Activated effector memory CD4-positive, alpha-beta T cell treated with Interleukin-2 at 50 U/mL for 16 hours (primary cell): ENCODE results near the gene MSANTD3.

ENCODE experiments used
- DNase-seq: peaks from one replicate; pipeline ENCODE4 v3.0.0-alpha.2; 2020

Gene MSANTD3

GRCh38 chr9:100466829-100467221 is 39.9 kb downstream of the MSANTD3 start:
- DNase-seq: no peak

- DNase-seq: no peak
Observed at GRCh38 chr9:100468041-100468440, 41.1 kb downstream of the MSANTD3 start.

- DNase-seq: no peak
Observed at GRCh38 chr9:100472268-100472667, 45.3 kb downstream of the MSANTD3 start.

- no peak for DNase-seq
Observed at GRCh38 chr9:100472788-100473275, 45.9 kb downstream of the MSANTD3 start, which contains the start of gene TMEFF1. Gene TMEFF1 (plus strand): TSS chr9:100473149. CDS start chr9:100473545, 396 bp downstream.

- DNase-seq: no peak
Observed at GRCh38 chr9:100473276-100474081, 46.5 kb downstream of the MSANTD3 start.

- no peak for DNase-seq
Observed at GRCh38 chr9:100474082-100474923, 47.4 kb downstream of the MSANTD3 start.

GRCh38 chr9:100474924-100475276 is 48.0 kb downstream of the MSANTD3 start:
- no peak for DNase-seq

- no peak for DNase-seq
Observed at GRCh38 chr9:100477241-100477640, 50.3 kb downstream of the MSANTD3 start.

- DNase-seq: no peak
Observed at GRCh38 chr9:100478192-100478591, 51.2 kb downstream of the MSANTD3 start.

GRCh38 chr9:100479820-100480219 is 52.9 kb downstream of the MSANTD3 start:
- DNase-seq: no peak

GRCh38 chr9:100485196-100485595 is 58.3 kb downstream of the MSANTD3 start:
- DNase-seq: no peak

GRCh38 chr9:100486479-100487176 is 59.7 kb downstream of the MSANTD3 start:
- no peak for DNase-seq

GRCh38 chr9:100488177-100488576 is 61.2 kb downstream of the MSANTD3 start:
- no peak for DNase-seq

- DNase-seq: no peak
Observed at GRCh38 chr9:100489836-100490235, 62.9 kb downstream of the MSANTD3 start.

- no peak for DNase-seq
Observed at GRCh38 chr9:100492952-100493351, 66.0 kb downstream of the MSANTD3 start.

GRCh38 chr9:100498592-100498991 is 71.6 kb downstream of the MSANTD3 start:
- DNase-seq: no peak

GRCh38 chr9:100499460-100499859 is 72.5 kb downstream of the MSANTD3 start:
- no peak for DNase-seq

- DNase-seq: no peak
Observed at GRCh38 chr9:100499866-100500265, 72.9 kb downstream of the MSANTD3 start.
